ENCODE results near the gene CAMSAP2. TPM values are rescaled to one million over a fixed set of nuclear protein-coding genes. Genes with fewer than 3 reads are reported as not detected.

Gene CAMSAP2
- polyA plus RNA-seq, 1 of the 3 experiments (the other 2 are of a cell fraction) = 5.5 TPM

- no peak for TF ChIP-seq USF2 (IDR thresholded peaks at IDR 0.05; ENCODE audit: borderline replicate concordance, low read depth, low read length)
- no peak for TF ChIP-seq MXI1 (IDR thresholded peaks at IDR 0.05; ENCODE audit: low read depth, low read length)
- no peak for TF ChIP-seq RFX5 (IDR thresholded peaks at IDR 0.05; ENCODE audit: low read length)
Measured at GRCh38 chr1:200836213-200836612, 97.5 kb downstream of the CAMSAP2 start (continued).

- TF ChIP-seq GABPA (IDR thresholded peaks at IDR 0.05; ENCODE audit: low read depth) = no peak
- no peak for TF ChIP-seq EZH2phosphoT487 (IDR thresholded peaks at IDR 0.05; ENCODE audit: borderline replicate concordance, low read depth)
- no peak for TF ChIP-seq TAF1 (IDR thresholded peaks at IDR 0.05; ENCODE audit: borderline replicate concordance, low read depth, low read length)
- no peak; the same call in 1 of the 2 replicates for TF ChIP-seq PBX3 (IDR thresholded peaks at IDR 0.05)
- no peak for TF ChIP-seq JUND (IDR thresholded peaks at IDR 0.05)
- TF ChIP-seq RCOR1 (IDR thresholded peaks at IDR 0.05; ENCODE audit: low read length) = no peak
- peak; percentile 46 for TF ChIP-seq RAD21 (IDR thresholded peaks at IDR 0.05; ENCODE audit: low read length)
- no peak for TF ChIP-seq USF1 (IDR thresholded peaks at IDR 0.05; ENCODE audit: borderline replicate concordance, low read depth)
- TF ChIP-seq SMC3 (IDR thresholded peaks at IDR 0.05; ENCODE audit: low read depth, low read length) = peak; percentile 4; the same call in 1 of the 2 replicates
- TF ChIP-seq MXI1 (IDR thresholded peaks at IDR 0.05; ENCODE audit: low read depth, low read length) = no peak
- no peak for TF ChIP-seq RFX5 (IDR thresholded peaks at IDR 0.05; ENCODE audit: low read length)
- TF ChIP-seq POLR2AphosphoS5 (IDR thresholded peaks at IDR 0.05; ENCODE audit: low read depth, low read length) = no peak
- no peak for TF ChIP-seq MAX (IDR thresholded peaks at IDR 0.05; ENCODE audit: low read depth)
- TF ChIP-seq IRF3 (IDR thresholded peaks at IDR 0.05; ENCODE audit: low read depth, low read length) = no peak
- no peak for TF ChIP-seq FOXM1 (IDR thresholded peaks at IDR 0.05; ENCODE audit: low read depth)
- no peak for TF ChIP-seq GATA2 (CRISPR knock-in tag; IDR thresholded peaks at IDR 0.05)
- TF ChIP-seq NFIC (IDR thresholded peaks at IDR 0.05; ENCODE audit: borderline replicate concordance) = no peak
- peak; percentile 73 for TF ChIP-seq CTCF (IDR thresholded peaks at IDR 0.05)
- TF ChIP-seq TEAD4 (IDR thresholded peaks at IDR 0.05; ENCODE audit: borderline replicate concordance, insufficient read depth) = no peak
- 55% methylated on average over 2 of the region's 2 CpGs for WGBS (ENCODE audit: low lambda C conversion rate)
- Histone ChIP-seq H3K4me2 (no peak overlapping the region), H3K9ac (peak overlapping the region; percentile 5; the same call in 1 of the 2 replicates), H3K4me3 (ENCODE audit: low read depth in 2 of 2, low read length in 1 of 2) (no peak overlapping the region), H4K20me1 (ENCODE audit: insufficient read depth) (peaks cover 10% of the 10 kb centered on the region; the same call in 1 of the 2 replicates), H3K4me1 (ENCODE audit: control insufficient read depth in 1 of 2, insufficient read depth in 2 of 2, low read depth in 1 of 2, low read length in 1 of 2) (peaks cover 0 to 10% of the 10 kb centered on the region in 2 experiments; a peak in 1 of 4 replicates), H3K79me2 (ENCODE audit: insufficient read depth) (peaks cover 61% of the 10 kb centered on the region), H3F3A (replicated peaks; ENCODE audit: insufficient read depth) (peaks cover 40% of the 10 kb centered on the region), H2AFZ (ENCODE audit: low read depth) (no peak overlapping the region), H3K9me3 (peaks cover 6% of the 10 kb centered on the region; the same call in 1 of the 2 replicates), H3K27ac (ENCODE audit: low read depth in 2 of 2, low read length in 1 of 2) (0 out of 4 replicates have a peak overlapping the region, but pooled peaks of 1 of the 2 experiments have one; percentile 11), H3K27me3 (ENCODE audit: insufficient read depth) (no peaks in the 10 kb centered on the region), H3K9me2 (no peaks in the 10 kb centered on the region), H3K36me3 (replicated peaks in 1 of 2; ENCODE audit: control insufficient read depth in 1 of 2, insufficient read depth in 2 of 2, low read length in 1 of 2) (peaks cover 17 to 49% of the 10 kb centered on the region in 2 experiments)
- ChIA-PET CTCF (interaction anchor here (0.7 to 2.5 kb wide), 17 partner anchors 8 to 279 kb away, joined by 3 to 21 read pairs (median 4); no protein-coding TSS in a partner anchor), POLR2A (no interaction called here)
- DNase-seq = no peak
Measured at GRCh38 chr1:200837931-200838571, 99.4 kb downstream of the CAMSAP2 start.
